OCI-LY3 (cell line): ENCODE results near the gene NDFIP1.
A peak's percentile ranks its signal among the peaks of the same experiment; 100 is the strongest.

Experiments used
- H2AFZ ChIP-seq: fragments of 200-600, 300-600 bp; shearing (Covaris generic); 2 replicates; pipeline ENCODE4 v1.6.0; 2014; ENCODE audit warnings: antibody characterized with exemption, low read depth, low read length
- H3K27ac ChIP-seq: fragments of 200-600, 300-600 bp; sonication (generic); 2 replicates; pipeline ENCODE4 v1.5.1; 2014; ENCODE audit warnings: mild to moderate bottlenecking, low read length, moderate library complexity, mixed read lengths
- H3K27me3 ChIP-seq: fragments of 200-600, 300-600 bp; sonication (generic); 2 replicates; pipeline ENCODE4 v1.6.1; 2014; ENCODE audit warnings: low read depth, low read length, mixed read lengths
- H3K36me3 ChIP-seq: fragments of 200-600, 300-600 bp; sonication (generic); replicated peaks from 2 replicates; pipeline ENCODE3; 2014; ENCODE audit warnings: low read depth, low read length, mixed read lengths
- H3K4me1 ChIP-seq: fragments of 300-600, 200-600 bp; sonication (generic); 2 replicates; pipeline ENCODE4 v1.6.1; 2014; ENCODE audit warnings: low read length, mixed read lengths
- H3K4me2 ChIP-seq: fragments of 200-600, 300-600 bp; sonication (generic); 2 replicates; pipeline ENCODE4 v1.6.1; 2014; ENCODE audit warnings: low read length, mixed read lengths
- H3K4me3 ChIP-seq: fragments of 300-600, 200-600 bp; sonication (generic); 2 replicates; pipeline ENCODE4 v1.5.1; 2014; ENCODE audit warnings: antibody characterized with exemption, mild to moderate bottlenecking, low read length, moderate library complexity
- H3K79me2 ChIP-seq: fragments of 300-600, 200-600 bp; shearing (Covaris generic); 2 replicates; pipeline ENCODE4 v1.6.1; 2014; ENCODE audit warnings: mild to moderate bottlenecking, low read length, mixed read lengths
- H3K9ac ChIP-seq: fragments of 300-600, 200-600 bp; shearing (Covaris generic); 2 replicates; pipeline ENCODE4 v1.6.0; 2014; ENCODE audit warnings: mild to moderate bottlenecking, low read length, moderate library complexity
- H3K9me3 ChIP-seq: fragments of 200-600, 300-600 bp; shearing (Covaris generic); 2 replicates; pipeline ENCODE4 v1.6.1; 2014; ENCODE audit warnings: low read length, mixed read lengths; ENCODE audit not compliant: insufficient read depth
- H4K20me1 ChIP-seq: fragments of 200-600, 300-600 bp; sonication (generic); 2 replicates; pipeline ENCODE4 v1.6.1; 2016; ENCODE audit warnings: low read length, mixed read lengths; ENCODE audit not compliant: insufficient read depth
- CTCF ChIP-seq: fragments of 200-600, 300-600 bp; sonication (generic); IDR thresholded peaks from 2 replicates; pipeline ENCODE4 v1.5.1; 2014; ENCODE audit warnings: antibody characterized with exemption, low read length, low read depth
- EZH2phosphoT487 ChIP-seq: fragments of 200-600 bp; shearing (Covaris generic); IDR thresholded peaks from 2 replicates; pipeline ENCODE4 v1.6.1; 2018; ENCODE audit warnings: antibody characterized with exemption, mixed run types, low read depth

NDFIP1 gene

GRCh38 chr5:142118155-142118686, 9.6 kb downstream of the NDFIP1 start:
- Histone ChIP-seq H3K27ac (no peak overlapping the region), H3K4me2 (peak overlapping the region; percentile 59), H3K4me3 (no peak overlapping the region), H4K20me1 (peaks cover 47% of the 10 kb centered on the region), H3K9me3 (no peaks in the 10 kb centered on the region), H3K4me1 (peaks cover 16% of the 10 kb centered on the region), H2AFZ (no peak overlapping the region), H3K27me3 (no peaks in the 10 kb centered on the region), H3K79me2 (peaks cover 39% of the 10 kb centered on the region), H3K36me3 (peaks cover 3% of the 10 kb centered on the region), H3K9ac (no peak overlapping the region)
- TF ChIP-seq EZH2phosphoT487 (no peak), CTCF (no peak)

- Histone ChIP-seq H3K27ac (no peak overlapping the region), H3K4me3 (no peak overlapping the region), H3K9ac (no peak overlapping the region), H3K27me3 (no peaks in the 10 kb centered on the region), H3K36me3 (peaks cover 3% of the 10 kb centered on the region), H2AFZ (no peak overlapping the region), H3K79me2 (peaks cover 39% of the 10 kb centered on the region), H3K9me3 (no peaks in the 10 kb centered on the region), H4K20me1 (peaks cover 39% of the 10 kb centered on the region), H3K4me1 (peaks cover 16% of the 10 kb centered on the region), H3K4me2 (no peak overlapping the region)
- no peak for TF ChIP-seq CTCF
- no peak for TF ChIP-seq EZH2phosphoT487
These were observed 10.6 kb downstream of the NDFIP1 start for GRCh38 chr5:142119051-142119625.

GRCh38 chr5:142120247-142120935, 11.8 kb downstream of the NDFIP1 start:
- Histone ChIP-seq H3K27ac (no peak overlapping the region), H3K4me1 (peaks cover 16% of the 10 kb centered on the region), H3K79me2 (peaks cover 38% of the 10 kb centered on the region), H4K20me1 (peaks cover 36% of the 10 kb centered on the region), H3K4me3 (no peak overlapping the region), H3K4me2 (no peak overlapping the region), H3K9ac (no peak overlapping the region), H3K9me3 (no peaks in the 10 kb centered on the region), H2AFZ (no peak overlapping the region), H3K27me3 (no peaks in the 10 kb centered on the region), H3K36me3 (peaks cover 3% of the 10 kb centered on the region)
- TF ChIP-seq EZH2phosphoT487, result no peak

- H3K4me3 ChIP-seq, result no peak overlapping the region
- H3K9ac ChIP-seq, result no peak overlapping the region
- H3K4me2 ChIP-seq, result no peak overlapping the region
- H3K79me2 ChIP-seq, result peaks cover 33% of the 10 kb centered on the region
- peaks cover 3% of the 10 kb centered on the region for H3K36me3 ChIP-seq
- TF ChIP-seq CTCF (no peak), EZH2phosphoT487 (no peak)
- peaks cover 16% of the 10 kb centered on the region for H3K4me1 ChIP-seq
- H3K27me3 ChIP-seq, result no peaks in the 10 kb centered on the region
- H3K9me3 ChIP-seq, result no peaks in the 10 kb centered on the region
- H4K20me1 ChIP-seq, result peaks cover 36% of the 10 kb centered on the region
- H3K27ac ChIP-seq, result no peak overlapping the region
- H2AFZ ChIP-seq, result no peak overlapping the region
These were observed 13.5 kb downstream of the NDFIP1 start for GRCh38 chr5:142122121-142122520.
